Fibroblast of skin of right quadriceps (primary cell): Measurements from ENCODE around the gene RTKN2.

ENCODE experiments used
- DNase-seq: peaks from one replicate; pipeline ENCODE4 v3.0.0-alpha.2; 2013

RTKN2 gene

GRCh38 chr10:62170732-62171131 is 97.9 kb downstream of the RTKN2 start:
- no peak for DNase-seq

DNA sequence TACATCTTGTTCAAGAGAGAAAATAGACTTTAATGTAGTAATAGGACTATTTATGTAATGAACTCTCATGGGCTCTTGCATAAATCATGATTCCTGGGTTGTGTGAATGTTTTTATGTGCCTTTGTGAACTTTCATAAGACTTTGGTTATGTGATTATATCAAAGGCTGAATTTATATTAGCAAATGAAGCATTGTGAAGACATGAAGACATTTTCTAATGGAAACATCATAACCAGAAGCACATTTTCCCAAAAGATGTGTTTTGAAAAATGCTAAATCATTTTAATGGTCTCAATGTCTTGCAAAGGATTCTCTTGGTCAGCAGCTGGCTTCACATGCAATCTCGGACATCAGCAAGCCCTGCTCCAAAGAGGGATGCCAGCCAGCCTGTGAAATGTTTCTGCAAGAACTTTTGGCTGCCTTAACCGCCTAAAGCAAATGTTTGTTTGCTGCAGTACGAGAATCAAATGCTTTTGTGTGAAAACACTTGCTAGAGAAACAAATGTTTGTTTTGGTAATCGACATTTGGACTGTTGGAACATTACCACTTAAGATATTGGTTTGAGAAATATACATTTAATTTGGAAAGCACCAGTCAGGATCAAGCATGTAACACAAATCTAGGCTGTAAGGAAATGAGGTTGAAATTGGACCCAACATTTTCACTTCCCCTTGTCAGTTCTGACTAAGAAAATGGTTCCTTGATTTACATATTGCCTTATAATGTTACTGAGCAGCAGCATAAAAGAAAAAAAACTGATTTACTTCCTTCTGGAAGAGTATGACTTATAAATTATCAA is 102.1 kb downstream of the RTKN2 start:
- DNase-seq: peak; percentile 81

- no peak for DNase-seq
Measured at GRCh38 chr10:62165803-62166202, 102.8 kb downstream of the RTKN2 start.

- no peak for DNase-seq
Measured at GRCh38 chr10:62163024-62163423, 105.6 kb downstream of the RTKN2 start.

GRCh38 chr10:62162261-62162981 is 106.2 kb downstream of the RTKN2 start:
- no peak for DNase-seq

GRCh38 chr10:62159351-62159750 is 109.3 kb downstream of the RTKN2 start:
- DNase-seq: no peak

GRCh38 chr10:62157601-62158000 is 111.0 kb downstream of the RTKN2 start:
- DNase-seq: no peak

DNA sequence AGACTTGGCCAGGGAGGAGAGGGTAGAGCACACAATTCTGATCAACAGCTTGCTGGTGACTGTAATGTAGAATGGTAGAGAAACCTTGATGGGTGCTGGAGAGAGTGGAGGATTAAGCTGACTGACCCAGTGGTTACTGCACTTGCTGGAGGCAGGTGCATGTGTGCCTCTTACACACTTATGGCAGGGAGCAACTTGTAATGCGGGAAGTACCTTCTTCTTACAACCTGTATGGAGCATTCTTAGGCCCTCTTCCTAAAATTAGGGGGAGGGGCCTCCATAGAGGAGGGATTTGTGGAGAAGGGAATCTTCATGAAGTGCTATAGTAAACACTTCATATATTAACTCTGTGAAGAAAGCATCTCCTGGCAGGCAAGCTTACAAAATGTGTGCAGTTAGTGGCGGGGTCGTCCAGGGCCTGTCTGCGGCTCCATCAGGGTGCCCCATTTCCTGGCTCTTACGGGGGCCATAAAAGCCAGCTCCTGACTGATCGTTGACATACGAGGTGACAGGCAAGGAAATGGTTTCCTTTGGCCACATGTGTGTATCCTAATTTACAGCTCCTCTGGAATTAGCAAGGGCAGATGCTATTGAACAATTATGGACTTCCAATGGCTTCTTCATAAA is 113.5 kb downstream of the RTKN2 start:
- DNase-seq: no peak

DNA sequence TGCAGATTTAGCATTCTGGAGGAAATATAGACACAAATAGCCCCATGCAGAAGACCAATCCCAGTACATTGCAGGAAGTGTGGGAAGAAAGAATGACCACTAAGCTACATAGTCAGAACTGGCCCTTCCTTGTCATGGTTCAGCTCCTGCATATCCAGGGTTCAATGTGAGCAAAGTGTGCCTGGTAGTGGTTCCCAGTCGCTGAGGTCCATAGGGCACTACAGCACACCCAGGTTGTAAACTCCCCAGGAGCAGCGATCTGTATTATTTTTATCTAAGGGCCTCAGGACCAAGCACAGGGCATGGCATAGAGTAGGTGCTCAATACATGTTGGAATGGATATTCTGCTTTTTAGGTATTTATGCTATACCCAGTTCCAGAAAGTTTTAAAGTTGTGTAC is 114.4 kb downstream of the RTKN2 start:
- no peak for DNase-seq

- peak; percentile 46 for DNase-seq
Measured at GRCh38 chr10:62153191-62153590, 115.5 kb downstream of the RTKN2 start.

- DNase-seq: no peak
Measured at GRCh38 chr10:62149621-62150020, 119.0 kb downstream of the RTKN2 start.

- DNase-seq: no peak
Measured at GRCh38 chr10:62148155-62148554, 120.5 kb downstream of the RTKN2 start.

DNA sequence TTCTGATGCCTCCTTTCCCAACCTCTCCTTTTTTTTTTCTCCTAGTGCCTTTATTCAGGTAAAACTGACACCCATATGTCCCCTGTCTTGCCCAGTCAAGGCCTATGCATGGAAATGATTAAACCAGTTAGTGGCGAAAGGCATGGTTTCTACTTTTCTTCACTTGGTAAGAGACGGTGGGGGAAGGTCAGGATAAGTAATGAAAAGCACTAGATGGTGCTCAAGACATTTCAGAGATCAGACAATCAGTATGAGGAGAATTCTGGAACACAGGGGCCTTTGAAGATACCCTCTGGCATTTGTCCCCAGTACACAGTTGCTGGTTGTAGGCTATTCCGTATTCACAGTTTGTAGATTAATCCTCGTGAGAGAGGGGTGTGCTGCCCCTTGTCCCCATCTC is 121.2 kb downstream of the RTKN2 start:
- DNase-seq: no peak

DNA sequence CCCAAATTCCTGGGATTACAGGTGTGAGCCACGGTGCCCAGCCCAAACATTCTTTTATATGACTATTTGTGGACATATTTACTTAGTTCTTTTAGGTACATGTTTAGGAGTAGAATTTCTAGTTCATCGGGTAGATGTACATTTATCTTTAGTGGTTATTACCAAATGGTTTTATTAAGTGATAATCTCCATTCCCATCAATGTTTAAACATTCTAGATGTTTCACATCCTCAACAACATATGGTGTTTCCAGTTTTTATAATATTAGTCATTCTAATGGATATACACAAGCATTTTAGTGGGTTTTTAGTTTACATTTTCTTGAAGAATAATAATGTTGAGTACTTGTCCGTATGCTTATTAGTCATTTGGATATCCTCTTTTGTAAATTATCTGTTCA is 131.7 kb downstream of the RTKN2 start:
- peak; percentile 58 for DNase-seq

DNA sequence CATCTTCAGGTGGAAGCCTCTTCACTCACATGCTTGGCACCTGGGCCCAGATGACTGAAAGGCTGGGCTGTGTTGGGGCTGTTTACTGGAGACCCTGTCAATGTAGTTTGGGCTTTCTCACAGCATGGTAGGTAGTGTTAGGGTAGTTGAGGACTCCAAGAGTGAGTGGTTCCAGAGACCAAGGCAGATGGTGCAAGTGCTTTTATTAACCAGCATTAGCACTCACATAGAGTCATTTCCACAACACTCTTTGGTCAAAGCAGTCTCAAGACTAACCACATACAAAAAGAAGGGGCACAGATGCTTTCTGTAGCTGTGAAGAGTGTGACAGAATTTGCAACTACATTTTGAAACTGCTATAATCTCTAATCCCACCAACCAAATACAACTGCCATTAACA is 135.0 kb downstream of the RTKN2 start:
- DNase-seq: no peak
